Skeletal muscle tissue (tissue), 4 donors: Measurements from ENCODE around the gene GFRAL. TPM values are rescaled to one million over a fixed set of nuclear protein-coding genes. Genes with fewer than 3 reads are reported as not detected.

Source experiments
- H3K27ac ChIP-seq: one replicate; pipeline ENCODE4 v1.7.0; 2013; ENCODE audit warnings: mild to moderate bottlenecking, low read depth, low read length, inconsistent platforms
- H3K27me3 ChIP-seq, 3 donors: one replicate each; pipeline ENCODE4 v1.7.0; 2013; ENCODE audit warnings: low read length in 3 of 3; ENCODE audit not compliant: control insufficient read depth in 3 of 3, insufficient read depth in 3 of 3
- H3K36me3 ChIP-seq, 3 donors: one replicate each; pipeline ENCODE4 v1.7.0; 2013; ENCODE audit warnings: low read length in 3 of 3; ENCODE audit not compliant: control insufficient read depth in 3 of 3, insufficient read depth in 3 of 3
- H3K4me1 ChIP-seq, 3 donors: one replicate each; pipeline ENCODE4 v1.7.0; 2013; ENCODE audit warnings: low read length in 3 of 3, mild to moderate bottlenecking in 3 of 3; ENCODE audit not compliant: control insufficient read depth in 3 of 3, insufficient read depth in 3 of 3
- H3K4me3 ChIP-seq, 3 donors: one replicate each; pipeline ENCODE4 v1.7.0; 2013; ENCODE audit warnings: low read length in 3 of 3
- H3K9ac ChIP-seq, 3 donors: one replicate each; pipeline ENCODE4 v1.7.0; 2013; ENCODE audit warnings: low read length in 3 of 3, mild to moderate bottlenecking in 3 of 3, moderate library complexity in 2 of 3, low read depth in 1 of 3
- H3K9me3 ChIP-seq, 3 donors: one replicate each; pipeline ENCODE4 v1.7.0; 2013; ENCODE audit warnings: low read length in 3 of 3; ENCODE audit not compliant: control insufficient read depth in 3 of 3
- total RNA-seq: library from RNA; depleted of rRNA; stranded (reverse); fragments of >200 nt; gene quantifications from one replicate; pipeline ENCODE4 v1.2.3, GENCODE V29; 2014
- donor health status: Osteomylitis.

GFRAL gene
- total RNA-seq, 1 donor from 2014 or later, result under 0.01 TPM

GRCh38 chr6:55319961-55320695 is 7.1 kb upstream of the GFRAL start:
- Histone ChIP-seq H3K4me1 (no peaks in the 10 kb centered on the region), H3K9ac (no peak overlapping the region), H3K9me3 (no peaks in the 10 kb centered on the region), H3K4me3 (no peak overlapping the region), H3K36me3 (no peaks in the 10 kb centered on the region), H3K27me3 (no peaks in the 10 kb centered on the region), H3K27ac (no peak overlapping the region)

DNA sequence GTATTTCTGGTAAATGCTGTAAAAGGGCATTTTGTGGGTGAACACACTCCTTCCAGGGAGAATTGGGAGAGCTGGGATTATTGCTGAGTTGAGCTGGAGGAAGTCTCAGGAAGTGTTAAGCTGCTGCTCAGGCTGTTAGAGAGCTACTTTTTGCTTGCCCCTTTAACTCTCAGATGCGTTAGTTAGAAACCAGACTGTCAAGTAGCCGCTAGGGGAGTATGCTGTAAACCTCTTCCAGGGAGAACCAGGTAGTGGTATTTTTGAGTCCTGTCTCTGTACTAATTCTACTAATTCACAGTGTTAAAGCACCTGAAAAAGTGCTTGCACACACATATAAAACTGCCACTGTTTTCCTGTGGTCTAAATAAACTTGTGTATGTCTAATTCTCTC is 6.6 kb upstream of the GFRAL start:
- Histone ChIP-seq H3K27ac (no peak overlapping the region), H3K27me3 (no peaks in the 10 kb centered on the region), H3K36me3 (no peaks in the 10 kb centered on the region), H3K9ac (no peak overlapping the region), H3K4me3 (no peak overlapping the region), H3K9me3 (no peaks in the 10 kb centered on the region), H3K4me1 (no peaks in the 10 kb centered on the region)

DNA sequence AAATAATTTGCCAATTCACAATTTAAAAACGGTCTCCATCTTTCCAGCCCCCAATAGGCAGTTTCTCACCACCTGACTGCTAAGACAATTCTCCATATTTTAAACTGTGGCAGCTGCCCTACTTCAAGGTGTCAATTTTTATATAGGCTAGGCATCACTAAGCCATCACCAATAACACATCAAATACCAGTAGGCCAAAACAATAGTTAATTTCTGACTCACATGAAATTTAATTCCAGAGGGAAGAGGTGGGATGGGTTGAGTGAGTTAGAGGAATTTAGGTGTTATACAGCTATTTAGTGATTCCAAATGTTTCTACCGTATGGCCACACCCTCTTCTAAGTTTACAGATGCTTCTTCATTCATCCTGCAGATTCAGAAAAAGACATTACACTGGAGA is 49.9 kb downstream of the GFRAL start:
- no peaks in the 10 kb centered on the region for H3K36me3 ChIP-seq
- H3K27ac ChIP-seq, result no peak overlapping the region

GRCh38 chr6:55379471-55379870 is 52.2 kb downstream of the GFRAL start:
- Histone ChIP-seq H3K4me1 (no peaks in the 10 kb centered on the region), H3K4me3 (no peak overlapping the region), H3K27me3 (no peaks in the 10 kb centered on the region), H3K9me3 (no peaks in the 10 kb centered on the region), H3K9ac (no peak overlapping the region), H3K36me3 (no peaks in the 10 kb centered on the region), H3K27ac (no peak overlapping the region)

More for the DNA sequence above, 49.9 kb downstream of the GFRAL start:
- H3K4me3 ChIP-seq, result no peak overlapping the region
- H3K27me3 ChIP-seq, result no peaks in the 10 kb centered on the region
- H3K9me3 ChIP-seq, result no peaks in the 10 kb centered on the region
- H3K4me1 ChIP-seq, result no peaks in the 10 kb centered on the region
- H3K9ac ChIP-seq, result no peak overlapping the region

- Histone ChIP-seq H3K36me3 (no peaks in the 10 kb centered on the region), H3K4me3 (no peak overlapping the region), H3K27ac (no peak overlapping the region), H3K9me3 (no peaks in the 10 kb centered on the region), H3K9ac (no peak overlapping the region), H3K4me1 (no peaks in the 10 kb centered on the region), H3K27me3 (no peaks in the 10 kb centered on the region)
Observed at GRCh38 chr6:55379895-55380294, 52.6 kb downstream of the GFRAL start.

GRCh38 chr6:55388211-55388610 is 60.9 kb downstream of the GFRAL start:
- Histone ChIP-seq H3K9me3 (no peaks in the 10 kb centered on the region), H3K27ac (no peak overlapping the region), H3K27me3 (no peaks in the 10 kb centered on the region), H3K9ac (no peak overlapping the region), H3K4me1 (no peaks in the 10 kb centered on the region), H3K36me3 (no peaks in the 10 kb centered on the region), H3K4me3 (no peak overlapping the region)

- no peaks in the 10 kb centered on the region for H3K27me3 ChIP-seq
- H3K27ac ChIP-seq, result no peak overlapping the region
- H3K9me3 ChIP-seq, result no peaks in the 10 kb centered on the region
- no peak overlapping the region for H3K9ac ChIP-seq
- H3K4me1 ChIP-seq, result no peaks in the 10 kb centered on the region
- H3K36me3 ChIP-seq, result no peaks in the 10 kb centered on the region
- H3K4me3 ChIP-seq, result no peak overlapping the region
Observed at GRCh38 chr6:55395871-55396270, 68.6 kb downstream of the GFRAL start.

DNA sequence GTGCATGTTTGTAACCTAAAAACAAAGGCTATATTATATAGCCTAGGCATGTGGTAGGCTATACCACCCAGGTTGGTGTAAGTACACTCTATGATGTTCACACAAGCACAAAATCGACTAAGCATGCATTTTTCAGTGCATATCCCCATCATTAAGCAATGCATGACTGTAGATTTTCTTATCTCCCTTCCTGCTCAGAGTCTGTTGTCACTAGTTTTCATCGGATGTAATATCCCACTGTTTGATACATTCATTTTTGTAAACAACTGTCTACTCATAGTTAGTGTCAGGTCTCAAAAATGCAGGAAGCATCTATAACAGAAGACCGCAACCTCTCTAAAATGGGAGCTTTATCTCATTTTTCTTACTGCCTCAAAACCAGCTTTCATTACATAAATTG is 70.7 kb downstream of the GFRAL start:
- no peak overlapping the region for H3K27ac ChIP-seq

GRCh38 chr6:55399351-55399750 is 72.1 kb downstream of the GFRAL start:
- Histone ChIP-seq H3K27ac (no peak overlapping the region), H3K9ac (no peak overlapping the region), H3K27me3 (no peaks in the 10 kb centered on the region), H3K9me3 (no peaks in the 10 kb centered on the region), H3K4me1 (no peaks in the 10 kb centered on the region), H3K4me3 (no peak overlapping the region), H3K36me3 (no peaks in the 10 kb centered on the region)

More for the DNA sequence above, 70.7 kb downstream of the GFRAL start:
- no peaks in the 10 kb centered on the region for H3K9me3 ChIP-seq
- H3K4me1 ChIP-seq, result no peaks in the 10 kb centered on the region
- no peak overlapping the region for H3K4me3 ChIP-seq
- H3K36me3 ChIP-seq, result no peaks in the 10 kb centered on the region
- H3K9ac ChIP-seq, result no peak overlapping the region
- no peaks in the 10 kb centered on the region for H3K27me3 ChIP-seq

GRCh38 chr6:55405474-55406235 is 78.4 kb downstream of the GFRAL start:
- no peaks in the 10 kb centered on the region for H3K9me3 ChIP-seq
- no peak overlapping the region for H3K9ac ChIP-seq
- no peak overlapping the region for H3K27ac ChIP-seq

More at GRCh38 chr6:55405474-55406235, 78.4 kb downstream of the GFRAL start:
- Histone ChIP-seq H3K36me3 (no peaks in the 10 kb centered on the region), H3K4me1 (no peaks in the 10 kb centered on the region), H3K4me3 (no peak overlapping the region), H3K27me3 (no peaks in the 10 kb centered on the region)
